GM19372 (cell line): ENCODE results near the gene RWDD3.
A peak's percentile ranks its signal among the peaks of the same experiment; 100 is the strongest.

ENCODE experiments used
- ATAC-seq: cut with Tn5 transposase; IDR thresholded peaks from one replicate; pipeline ENCODE4 v1.9.1; 2021; ENCODE audit warnings: mild to moderate bottlenecking, low read depth, moderate library complexity; ENCODE audit not compliant: unreplicated experiment

Gene RWDD3

GRCh38 chr1:95278173-95279006 lies 44.4 kb downstream of the RWDD3 start:
- peak; percentile 64 for ATAC-seq

- ATAC-seq: no peak
These were observed 47.9 kb downstream of the RWDD3 start for GRCh38 chr1:95281781-95282517.

GRCh38 chr1:95282518-95282895 lies 48.5 kb downstream of the RWDD3 start:
- ATAC-seq: no peak

GRCh38 chr1:95284420-95284819 lies 50.4 kb downstream of the RWDD3 start:
- ATAC-seq: no peak

GRCh38 chr1:95286479-95286878 lies 52.5 kb downstream of the RWDD3 start:
- no peak for ATAC-seq

GRCh38 chr1:95287081-95287480 lies 53.1 kb downstream of the RWDD3 start:
- no peak for ATAC-seq

GRCh38 chr1:95287825-95288224 lies 53.8 kb downstream of the RWDD3 start:
- ATAC-seq: no peak
